Activated naive CD4-positive, alpha-beta T cell treated with Interleukin-2 at 50 U/mL for 16 hours (primary cell): ENCODE measurements around the gene ZNF189.
"Not testable (repeated sequence)": the region's sequence is repeated elsewhere in the genome, so short reads cannot be mapped to it uniquely, and the experiment has no call there.

ENCODE experiments used
- DNase-seq: peaks from one replicate; pipeline ENCODE4 v3.0.0-alpha.2; 2020

The ZNF189 gene

DNA sequence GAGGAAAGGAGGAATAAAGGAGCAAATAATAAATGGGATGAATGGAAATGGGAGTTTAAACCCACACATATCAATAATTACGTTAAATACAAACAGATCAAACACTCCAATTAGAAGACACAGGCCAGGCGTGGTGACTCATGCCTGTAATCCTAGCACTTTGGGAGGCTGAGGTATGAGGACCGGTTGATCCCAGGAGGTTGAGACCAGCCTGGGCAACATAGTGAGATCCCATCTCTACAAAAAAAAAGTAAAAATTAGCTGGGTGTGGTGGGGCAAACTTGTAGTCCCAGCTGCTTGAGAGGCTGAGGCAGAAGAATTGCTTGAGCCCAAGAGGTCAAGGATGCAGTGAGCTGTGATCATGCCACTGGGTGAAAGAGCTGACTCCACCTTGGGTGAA, 17.5 kb upstream of the ZNF189 start:
- no peak for DNase-seq

DNA sequence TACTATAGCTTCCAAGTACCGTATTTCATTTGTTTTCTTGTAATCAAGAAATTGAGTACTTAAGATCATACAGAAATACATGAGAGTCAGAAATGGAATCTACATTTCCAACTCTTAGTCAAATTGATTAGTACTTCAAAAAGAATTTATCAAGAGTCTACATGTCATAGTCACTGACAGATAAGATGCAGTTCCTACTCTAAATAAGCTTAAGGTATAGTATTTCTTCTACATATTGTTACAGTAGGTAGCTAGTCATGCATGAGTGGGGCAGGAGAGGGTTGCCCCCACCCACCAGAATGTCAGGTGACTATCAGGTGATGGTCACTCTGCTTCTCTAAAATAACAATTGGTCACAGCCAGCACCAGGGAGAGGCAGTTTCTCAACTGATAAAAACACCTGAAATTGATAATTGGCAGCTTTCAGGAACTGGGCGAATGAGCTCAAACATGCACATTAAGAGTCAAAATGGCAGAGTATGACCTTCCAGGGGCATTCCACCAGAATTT, 16.8 kb upstream of the ZNF189 start:
- DNase-seq, result no peak

GRCh38 chr9:101383361-101383760, 15.3 kb upstream of the ZNF189 start:
- no peak for DNase-seq

- DNase-seq, result not testable (repeated sequence)
Observed at GRCh38 chr9:101384873-101385536, 13.6 kb upstream of the ZNF189 start, which contains the start of gene BAAT. Gene BAAT (minus strand): TSS chr9:101385006. CDS start chr9:101371404, 13,602 bp downstream.

DNA sequence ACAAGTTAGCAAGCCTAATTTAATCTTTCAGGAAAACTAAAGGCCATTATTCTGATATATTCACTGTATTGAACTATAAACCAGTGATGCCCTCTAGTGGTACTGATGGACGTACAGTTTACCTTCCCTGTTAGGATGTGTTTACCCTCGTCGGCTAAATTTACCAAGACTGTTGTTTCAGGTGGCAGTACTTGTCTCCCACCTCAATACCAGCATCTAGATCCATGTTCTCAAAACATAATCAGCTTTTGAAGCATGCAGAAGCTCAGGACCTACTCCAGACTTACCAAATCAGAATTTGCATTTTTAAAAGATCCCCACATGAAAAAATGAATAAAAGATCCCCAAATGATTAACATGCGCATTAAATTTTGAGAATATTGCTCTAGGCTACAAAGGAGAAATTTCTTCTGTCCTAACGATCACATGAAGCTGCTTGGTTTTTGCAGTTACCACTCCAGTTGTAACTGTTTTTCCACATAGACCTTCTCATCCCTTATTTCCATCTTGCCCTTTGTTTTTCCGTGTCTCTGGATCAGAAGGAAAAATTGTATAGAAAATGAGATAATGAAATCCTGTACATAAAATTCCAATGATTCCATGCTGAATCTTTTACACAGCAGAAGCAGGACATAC, 10.7 kb upstream of the ZNF189 start:
- no peak for DNase-seq

DNA sequence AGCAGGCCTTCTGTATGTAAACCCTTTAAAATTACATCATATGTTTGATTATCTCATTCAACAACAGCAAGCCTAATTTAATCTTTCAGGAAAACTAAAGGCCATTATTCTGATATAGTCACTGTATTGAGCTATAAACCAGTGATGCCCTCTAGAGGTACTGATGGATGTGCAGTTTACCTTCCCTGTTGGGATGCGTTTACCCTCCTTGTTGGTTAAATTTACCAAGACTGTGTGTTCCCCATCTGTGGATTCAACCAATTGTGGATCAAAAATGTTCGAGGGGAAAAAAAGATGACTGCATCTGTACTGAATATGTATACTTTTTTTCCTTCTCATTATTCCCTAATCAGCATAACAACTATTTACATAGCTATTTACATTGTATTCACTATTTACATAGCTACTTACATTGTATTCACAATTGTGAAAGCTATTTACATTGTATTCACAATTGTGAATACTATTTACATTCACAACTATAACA, 10.1 kb upstream of the ZNF189 start:
- no peak for DNase-seq

GRCh38 chr9:101393135-101393534, 5.5 kb upstream of the ZNF189 start:
- no peak for DNase-seq

DNA sequence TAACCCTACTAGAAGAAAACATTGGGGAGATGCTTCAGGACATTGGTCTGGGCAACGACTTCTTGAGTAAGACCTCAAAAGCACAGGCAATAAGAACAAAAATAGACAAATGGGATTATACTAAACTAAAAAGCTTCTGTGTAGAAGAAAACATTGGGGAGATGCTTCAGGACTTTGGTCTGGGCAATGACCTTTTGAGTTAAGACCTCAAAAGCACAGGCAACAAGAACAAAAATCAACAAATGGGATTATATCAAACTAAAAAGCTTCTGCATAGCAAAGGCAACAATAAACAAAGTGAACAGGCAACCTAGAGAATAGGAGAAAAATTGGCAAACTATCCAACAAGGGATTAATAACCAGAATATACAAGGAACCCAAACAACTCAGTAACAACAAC, 4.0 kb upstream of the ZNF189 start:
- DNase-seq, result no peak

GRCh38 chr9:101397746-101398067, 944 bp upstream of the ZNF189 start:
- DNase-seq, result no peak

DNA sequence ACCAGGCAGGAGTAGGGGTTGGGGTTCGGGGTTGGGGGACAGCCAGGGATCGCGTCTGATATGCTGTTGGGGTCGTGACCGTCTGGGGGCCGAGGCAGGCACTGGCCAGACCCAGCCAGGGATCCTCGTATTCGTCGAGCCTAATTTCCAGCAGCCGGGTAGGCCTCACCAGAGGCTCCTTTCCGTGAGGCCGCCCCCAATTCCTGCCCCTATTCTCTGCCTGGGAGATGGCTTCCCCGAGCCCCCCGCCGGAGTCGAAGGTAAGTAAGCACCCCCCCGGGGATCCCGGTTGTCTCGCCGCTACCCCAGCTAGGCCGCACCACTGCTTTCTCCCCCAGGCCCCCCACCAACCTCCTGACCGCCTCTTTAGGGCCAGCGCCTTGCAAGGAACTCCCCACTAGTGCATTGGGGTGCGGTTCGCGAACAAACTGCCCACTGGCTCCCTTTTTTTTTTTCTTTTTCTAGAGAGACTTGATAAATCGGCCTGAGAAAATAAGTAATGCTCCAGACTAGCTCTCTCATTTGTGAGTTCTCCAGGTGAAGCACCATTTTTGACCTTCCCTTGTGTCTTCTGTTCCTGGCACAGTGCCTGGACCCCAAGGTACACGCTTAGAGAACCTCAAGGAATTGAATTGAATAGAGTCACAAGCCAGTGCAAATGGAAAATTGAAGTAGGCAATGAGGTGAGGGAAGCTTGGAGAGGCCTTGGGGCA, 435 bp downstream of the ZNF189 start:
- peak; percentile 2 for DNase-seq

DNA sequence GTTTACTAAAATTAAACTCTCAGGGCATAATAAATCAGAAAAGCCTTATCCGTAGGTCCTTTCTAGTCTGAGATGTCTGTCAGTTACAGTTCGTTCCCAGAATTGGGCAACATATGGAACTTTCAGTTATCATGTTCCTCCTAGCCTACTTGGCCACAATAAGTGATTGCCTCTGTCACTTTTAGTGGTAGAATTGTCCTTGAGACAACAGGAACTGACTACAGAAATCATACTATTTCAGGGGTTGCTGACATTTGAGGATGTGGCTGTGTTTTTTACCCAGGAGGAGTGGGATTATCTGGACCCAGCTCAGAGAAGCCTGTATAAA, 956 bp downstream of the ZNF189 start:
- no peak for DNase-seq

- no peak for DNase-seq
Observed at GRCh38 chr9:101400120-101400519, 1.5 kb downstream of the ZNF189 start.

GRCh38 chr9:101403516-101404285, 5.0 kb downstream of the ZNF189 start:
- DNase-seq, result no peak

GRCh38 chr9:101408374-101409078, 9.9 kb downstream of the ZNF189 start:
- no peak for DNase-seq

DNA sequence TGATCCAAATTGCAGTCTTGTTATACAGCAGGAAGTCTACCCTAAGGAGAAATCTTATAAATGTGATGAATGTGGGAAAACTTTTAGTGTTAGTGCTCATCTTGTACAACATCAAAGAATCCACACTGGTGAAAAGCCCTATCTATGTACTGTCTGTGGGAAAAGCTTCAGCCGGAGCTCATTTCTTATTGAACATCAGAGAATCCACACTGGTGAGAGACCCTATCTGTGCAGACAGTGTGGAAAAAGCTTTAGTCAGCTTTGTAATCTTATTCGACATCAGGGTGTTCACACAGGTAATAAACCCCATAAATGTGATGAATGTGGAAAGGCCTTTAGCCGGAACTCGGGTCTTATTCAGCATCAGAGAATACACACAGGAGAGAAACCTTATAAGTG, 10.4 kb downstream of the ZNF189 start:
- no peak for DNase-seq

DNA sequence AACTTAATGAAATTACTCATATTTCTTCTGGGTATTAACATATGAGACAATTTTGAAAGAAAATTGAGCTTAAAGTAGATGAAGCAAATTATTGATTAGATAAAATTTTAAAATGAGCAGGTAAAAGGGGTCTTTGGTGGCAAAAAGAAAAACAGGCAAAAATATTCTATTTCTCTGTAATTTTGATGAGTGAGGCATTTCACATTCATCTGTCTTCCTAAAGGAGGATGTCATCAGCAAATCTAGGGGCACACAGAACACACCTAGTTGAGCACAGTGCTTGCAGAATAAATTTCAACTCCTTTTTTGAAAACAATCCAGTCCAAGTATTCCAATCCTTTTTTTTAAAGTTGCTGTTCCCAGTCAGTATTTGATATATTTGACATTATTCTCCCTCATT, 16.2 kb downstream of the ZNF189 start:
- no peak for DNase-seq

DNA sequence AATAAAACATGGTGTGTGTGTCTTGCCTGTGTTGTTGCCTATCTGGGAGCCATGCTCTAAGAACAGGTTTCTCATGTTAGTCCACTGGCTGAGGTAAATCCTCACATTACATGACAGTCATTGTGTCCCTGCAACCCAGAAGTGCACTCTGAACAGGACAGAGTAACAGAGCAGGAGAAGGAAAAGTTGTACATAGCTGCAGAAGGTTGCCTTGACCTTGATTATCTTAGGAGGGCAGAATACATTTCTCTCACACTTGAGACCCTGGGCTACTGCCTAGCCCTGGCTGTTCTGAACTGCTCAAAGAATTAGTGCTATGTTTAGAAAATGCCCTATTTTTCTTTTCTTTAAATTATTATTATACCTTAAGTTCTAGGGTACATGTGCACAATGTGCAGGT, 16.9 kb downstream of the ZNF189 start:
- DNase-seq, result no peak

DNA sequence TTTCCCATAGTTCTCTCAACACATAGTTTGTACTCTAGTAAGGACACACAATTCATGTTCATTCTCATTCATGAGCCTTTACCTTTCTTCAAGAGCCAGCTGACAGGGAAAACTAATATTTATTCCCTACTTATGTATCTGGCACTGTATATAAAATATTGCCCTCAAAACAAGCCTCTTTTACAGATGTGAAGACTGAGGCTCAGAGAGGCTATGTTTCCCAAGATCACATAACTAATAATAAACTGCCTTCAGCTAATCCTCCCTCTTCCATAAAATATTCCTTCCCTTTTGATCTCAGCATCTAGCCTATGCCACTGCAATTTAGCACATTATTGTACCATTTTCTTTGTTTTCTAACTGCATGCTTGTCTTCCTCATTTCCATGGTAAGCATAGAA, 18.7 kb downstream of the ZNF189 start:
- DNase-seq, result no peak

GRCh38 chr9:101417977-101418376, 19.3 kb downstream of the ZNF189 start:
- DNase-seq, result no peak

DNA sequence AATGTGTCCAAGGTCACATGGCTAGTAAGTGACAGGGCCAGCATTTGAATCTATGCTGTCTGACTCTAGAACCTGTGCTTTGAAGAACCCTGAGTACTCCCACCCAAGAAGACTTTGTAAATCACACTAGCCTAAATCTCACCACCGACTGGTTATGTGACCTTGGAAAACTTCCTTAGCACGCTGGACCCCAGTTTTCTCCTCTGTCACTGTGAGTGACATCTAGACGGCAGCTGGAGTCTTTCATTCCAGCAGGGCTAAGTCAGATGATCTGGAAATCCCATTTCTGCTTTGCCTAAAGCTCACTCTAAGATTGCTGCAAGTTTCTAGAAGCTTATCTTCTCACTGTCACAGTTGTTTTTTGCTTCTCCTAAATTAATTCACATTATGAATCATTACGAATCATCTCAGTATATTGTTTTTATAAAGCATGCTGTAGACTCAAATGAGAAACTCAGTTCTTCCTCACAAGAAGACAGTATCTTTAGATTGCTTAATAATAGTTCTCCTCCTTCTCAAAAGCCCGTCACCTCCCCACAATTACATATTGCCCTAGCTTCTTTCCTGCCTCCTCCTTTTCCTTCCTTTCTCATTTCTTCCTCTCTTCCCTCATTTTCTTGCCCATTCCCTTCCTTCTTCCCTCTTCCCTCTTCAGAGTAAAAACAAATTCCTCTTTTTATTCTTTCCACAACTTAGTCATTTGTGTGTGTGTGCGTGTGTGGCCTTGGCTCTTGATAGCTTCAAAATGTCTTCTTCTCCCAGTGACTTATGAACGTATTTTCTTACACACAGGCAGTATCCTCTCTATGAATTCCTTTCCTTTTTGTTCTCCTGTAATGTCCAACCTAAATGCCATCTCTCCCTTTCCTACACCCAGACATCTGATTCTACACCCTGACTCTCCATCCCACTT, 20.1 kb downstream of the ZNF189 start:
- DNase-seq, result no peak

GRCh38 chr9:101419863-101420262, 21.2 kb downstream of the ZNF189 start:
- no peak for DNase-seq

GRCh38 chr9:101421653-101422065, 23.0 kb downstream of the ZNF189 start:
- no peak for DNase-seq
